GM23338 (cell line): ENCODE data around the gene FBLN2.

Experiments
- EZH2 ChIP-seq: fragments of 200-600 bp; sonication (generic); IDR thresholded peaks from one replicate; pipeline ENCODE4 v1.8.0; 2017; ENCODE audit warnings: antibody characterized with exemption, mild to moderate bottlenecking, low read depth; ENCODE audit not compliant: unreplicated experiment
- TF ChIP-seq, protein P1 (sequence below), 2 experiments: fragments of 200-600 bp in 1 of 2; sonication (generic) in 1 of 2; conservative IDR thresholded peaks; 2 replicates each; pipeline versions ENCODE4 v1.5.1 to v1.6.1; 2016 to 2017; ENCODE audit warnings: antibody characterized with exemption in 2 of 2, low read depth in 2 of 2, mild to moderate bottlenecking in 2 of 2, moderate library complexity in 1 of 2
- TF ChIP-seq, protein P2 (sequence below): IDR thresholded peaks from one replicate; pipeline ENCODE4 v1.6.1; 2018; ENCODE audit warnings: antibody characterized with exemption; ENCODE audit not compliant: unreplicated experiment

DNA sequence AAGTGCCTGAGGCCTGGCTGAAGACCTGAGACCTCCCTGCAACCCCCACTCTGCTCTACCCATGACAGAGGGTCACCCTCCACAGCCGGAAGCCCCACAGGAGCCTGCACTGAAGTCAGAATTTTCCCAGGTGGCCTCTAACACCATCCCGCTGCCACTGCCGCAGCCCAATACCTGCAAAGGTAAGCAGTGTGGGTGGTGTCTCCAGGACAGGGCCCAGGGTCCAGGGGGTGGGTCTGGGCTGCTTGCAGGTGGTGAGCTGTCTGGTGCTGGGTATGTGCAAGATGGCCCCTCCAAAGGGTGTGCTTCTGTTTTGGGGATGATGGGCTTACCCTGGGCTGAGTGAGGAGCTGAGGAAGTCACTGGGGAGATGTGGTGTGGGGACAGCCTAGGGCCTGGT lies 69.9 kb downstream of the FBLN2 start:
- TF ChIP-seq, protein P1, sequence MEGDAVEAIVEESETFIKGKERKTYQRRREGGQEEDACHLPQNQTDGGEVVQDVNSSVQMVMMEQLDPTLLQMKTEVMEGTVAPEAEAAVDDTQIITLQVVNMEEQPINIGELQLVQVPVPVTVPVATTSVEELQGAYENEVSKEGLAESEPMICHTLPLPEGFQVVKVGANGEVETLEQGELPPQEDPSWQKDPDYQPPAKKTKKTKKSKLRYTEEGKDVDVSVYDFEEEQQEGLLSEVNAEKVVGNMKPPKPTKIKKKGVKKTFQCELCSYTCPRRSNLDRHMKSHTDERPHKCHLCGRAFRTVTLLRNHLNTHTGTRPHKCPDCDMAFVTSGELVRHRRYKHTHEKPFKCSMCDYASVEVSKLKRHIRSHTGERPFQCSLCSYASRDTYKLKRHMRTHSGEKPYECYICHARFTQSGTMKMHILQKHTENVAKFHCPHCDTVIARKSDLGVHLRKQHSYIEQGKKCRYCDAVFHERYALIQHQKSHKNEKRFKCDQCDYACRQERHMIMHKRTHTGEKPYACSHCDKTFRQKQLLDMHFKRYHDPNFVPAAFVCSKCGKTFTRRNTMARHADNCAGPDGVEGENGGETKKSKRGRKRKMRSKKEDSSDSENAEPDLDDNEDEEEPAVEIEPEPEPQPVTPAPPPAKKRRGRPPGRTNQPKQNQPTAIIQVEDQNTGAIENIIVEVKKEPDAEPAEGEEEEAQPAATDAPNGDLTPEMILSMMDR (conservative IDR thresholded peaks at IDR 0.05; ENCODE audit: low read depth in 2 of 2): no peak
- TF ChIP-seq EZH2: no peak
- TF ChIP-seq, protein P2, sequence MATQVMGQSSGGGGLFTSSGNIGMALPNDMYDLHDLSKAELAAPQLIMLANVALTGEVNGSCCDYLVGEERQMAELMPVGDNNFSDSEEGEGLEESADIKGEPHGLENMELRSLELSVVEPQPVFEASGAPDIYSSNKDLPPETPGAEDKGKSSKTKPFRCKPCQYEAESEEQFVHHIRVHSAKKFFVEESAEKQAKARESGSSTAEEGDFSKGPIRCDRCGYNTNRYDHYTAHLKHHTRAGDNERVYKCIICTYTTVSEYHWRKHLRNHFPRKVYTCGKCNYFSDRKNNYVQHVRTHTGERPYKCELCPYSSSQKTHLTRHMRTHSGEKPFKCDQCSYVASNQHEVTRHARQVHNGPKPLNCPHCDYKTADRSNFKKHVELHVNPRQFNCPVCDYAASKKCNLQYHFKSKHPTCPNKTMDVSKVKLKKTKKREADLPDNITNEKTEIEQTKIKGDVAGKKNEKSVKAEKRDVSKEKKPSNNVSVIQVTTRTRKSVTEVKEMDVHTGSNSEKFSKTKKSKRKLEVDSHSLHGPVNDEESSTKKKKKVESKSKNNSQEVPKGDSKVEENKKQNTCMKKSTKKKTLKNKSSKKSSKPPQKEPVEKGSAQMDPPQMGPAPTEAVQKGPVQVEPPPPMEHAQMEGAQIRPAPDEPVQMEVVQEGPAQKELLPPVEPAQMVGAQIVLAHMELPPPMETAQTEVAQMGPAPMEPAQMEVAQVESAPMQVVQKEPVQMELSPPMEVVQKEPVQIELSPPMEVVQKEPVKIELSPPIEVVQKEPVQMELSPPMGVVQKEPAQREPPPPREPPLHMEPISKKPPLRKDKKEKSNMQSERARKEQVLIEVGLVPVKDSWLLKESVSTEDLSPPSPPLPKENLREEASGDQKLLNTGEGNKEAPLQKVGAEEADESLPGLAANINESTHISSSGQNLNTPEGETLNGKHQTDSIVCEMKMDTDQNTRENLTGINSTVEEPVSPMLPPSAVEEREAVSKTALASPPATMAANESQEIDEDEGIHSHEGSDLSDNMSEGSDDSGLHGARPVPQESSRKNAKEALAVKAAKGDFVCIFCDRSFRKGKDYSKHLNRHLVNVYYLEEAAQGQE: no peak
